HEK293T (cell line): Measurements from ENCODE around the gene ARHGAP8.

Source experiments
- CTCF ChIA-PET: fragments of 350-600 bp; formaldehyde crosslinking; extraction: SDS; loops from one replicate; lab custom pipeline; 2021; ENCODE audit warnings: antibody characterized with exemption, inconsistent platforms; lab: Yijun Ruan, JAX
- POLR2A ChIA-PET: fragments of 350-600 bp; formaldehyde crosslinking; extraction: SDS; loops from one replicate; lab custom pipeline; 2020; ENCODE audit warnings: antibody characterized with exemption, inconsistent platforms; lab: Yijun Ruan, JAX
- DNase-seq: peaks from one replicate; pipeline ENCODE4 v3.0.0; 2012; ENCODE audit warnings: mixed read lengths; ENCODE audit errors: extremely low spot score
- ARNT ChIP-seq: fragments of 450-650 bp; IDR thresholded peaks from 2 replicates; pipeline ENCODE4 v1.6.1; 2017; ENCODE audit warnings: mild to moderate bottlenecking
- BHLHE40 ChIP-seq: fragments of 450-650 bp; IDR thresholded peaks from 2 replicates; pipeline ENCODE4 v1.6.1; 2016; ENCODE audit warnings: mild to moderate bottlenecking, moderate library complexity, borderline replicate concordance
- CTBP1 ChIP-seq: fragments of 450-650 bp; IDR thresholded peaks from 2 replicates; pipeline ENCODE4 v1.6.1; 2016; ENCODE audit warnings: borderline replicate concordance
- ELF4 ChIP-seq: fragments of 450-650 bp; IDR thresholded peaks from 2 replicates; pipeline ENCODE4 v1.6.1; 2017; ENCODE audit warnings: antibody characterized with exemption
- FOXA1 ChIP-seq: fragments of 450-650 bp; IDR thresholded peaks from 2 replicates; pipeline ENCODE4 v1.6.1; 2016; ENCODE audit warnings: mild to moderate bottlenecking
- FOXK2 ChIP-seq: fragments of 450-650 bp; IDR thresholded peaks from 2 replicates; pipeline ENCODE4 v1.6.1; 2016; ENCODE audit warnings: mild to moderate bottlenecking
- FOXM1 ChIP-seq: fragments of 450-650 bp; IDR thresholded peaks from 2 replicates; pipeline ENCODE4 v1.6.1; 2017; ENCODE audit warnings: mild to moderate bottlenecking, borderline replicate concordance
- HDGF ChIP-seq: fragments of 450-650 bp; IDR thresholded peaks from 2 replicates; pipeline ENCODE4 v1.6.1; 2017; ENCODE audit warnings: antibody characterized with exemption, borderline replicate concordance
- L3MBTL2 ChIP-seq: fragments of 450-650 bp; conservative IDR thresholded peaks from 2 replicates; pipeline ENCODE4 v1.6.1; 2016; ENCODE audit warnings: mild to moderate bottlenecking
- LEF1 ChIP-seq: fragments of 450-650 bp; IDR thresholded peaks from 2 replicates; pipeline ENCODE4 v1.6.1; 2017; ENCODE audit warnings: mild to moderate bottlenecking, borderline replicate concordance
- NFRKB ChIP-seq: fragments of 450-650 bp; IDR thresholded peaks from 2 replicates; pipeline ENCODE4 v1.6.1; 2016; ENCODE audit warnings: mild to moderate bottlenecking, moderate library complexity
- SP1 ChIP-seq: fragments of 450-650 bp; IDR thresholded peaks from 2 replicates; pipeline ENCODE4 v1.6.1; 2017
- SUZ12 ChIP-seq: fragments of 450-650 bp; IDR thresholded peaks from 2 replicates; pipeline ENCODE4 v1.6.1; 2016; ENCODE audit warnings: mild to moderate bottlenecking
- TARDBP ChIP-seq: fragments of 450-650 bp; IDR thresholded peaks from 2 replicates; pipeline ENCODE4 v1.6.1; 2016
- ZNF384 ChIP-seq: fragments of 450-650 bp; IDR thresholded peaks from 2 replicates; pipeline ENCODE4 v1.6.1; 2016
- TF ChIP-seq, protein P1 (sequence below): fragments of 450-650 bp; IDR thresholded peaks from 2 replicates; pipeline ENCODE4 v1.6.1; 2016

ARHGAP8 gene

DNA sequence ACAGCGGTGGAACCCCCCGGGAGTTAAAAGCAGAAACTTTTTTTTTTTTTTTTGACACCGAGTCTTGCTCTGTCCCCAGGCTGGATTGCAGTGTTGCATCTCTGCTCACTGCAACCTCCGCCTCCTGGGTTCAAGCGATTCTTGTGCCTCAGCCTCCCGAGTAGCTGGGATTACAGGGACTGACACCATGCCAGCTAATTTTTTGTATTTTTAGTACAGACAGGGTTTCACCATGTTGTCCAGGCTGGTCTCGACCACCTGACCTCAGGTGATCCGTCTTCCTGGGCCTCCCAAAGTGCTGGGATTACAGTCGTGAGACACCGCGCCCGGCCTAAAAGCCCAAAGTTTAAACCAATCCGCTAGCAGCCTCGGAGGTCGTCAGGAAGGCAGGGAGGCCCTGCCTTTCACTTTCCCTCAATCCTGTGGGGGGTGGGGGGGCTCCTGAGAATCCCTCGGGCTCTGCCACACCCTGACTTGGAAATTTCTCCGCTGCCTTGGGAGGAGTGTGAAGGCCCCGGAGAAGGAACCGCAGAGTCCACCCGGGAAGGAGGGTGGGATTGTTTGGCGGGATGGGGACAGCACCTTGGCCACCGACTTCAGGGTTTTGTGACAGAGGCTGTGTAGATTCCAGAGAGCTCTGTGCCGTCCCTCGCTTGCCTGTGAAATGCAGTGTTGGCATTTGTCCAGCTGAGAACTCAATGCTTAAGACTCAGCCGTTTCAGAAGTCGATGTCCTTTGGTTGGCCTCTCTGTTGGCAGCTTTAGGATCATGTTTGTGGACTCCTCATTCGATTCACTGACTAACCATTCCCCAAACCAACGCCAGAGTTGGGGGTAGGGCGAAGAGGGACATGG, 1.0 kb downstream of the ARHGAP8 start:
- TF ChIP-seq NFRKB (no peak), FOXK2 (no peak), FOXM1 (no peak), L3MBTL2 (no peak), ZNF384 (no peak), ELF4 (no peak), CTBP1 (no peak), LEF1 (no peak), ARNT (no peak), SP1 (no peak)
- TF ChIP-seq, protein P1, sequence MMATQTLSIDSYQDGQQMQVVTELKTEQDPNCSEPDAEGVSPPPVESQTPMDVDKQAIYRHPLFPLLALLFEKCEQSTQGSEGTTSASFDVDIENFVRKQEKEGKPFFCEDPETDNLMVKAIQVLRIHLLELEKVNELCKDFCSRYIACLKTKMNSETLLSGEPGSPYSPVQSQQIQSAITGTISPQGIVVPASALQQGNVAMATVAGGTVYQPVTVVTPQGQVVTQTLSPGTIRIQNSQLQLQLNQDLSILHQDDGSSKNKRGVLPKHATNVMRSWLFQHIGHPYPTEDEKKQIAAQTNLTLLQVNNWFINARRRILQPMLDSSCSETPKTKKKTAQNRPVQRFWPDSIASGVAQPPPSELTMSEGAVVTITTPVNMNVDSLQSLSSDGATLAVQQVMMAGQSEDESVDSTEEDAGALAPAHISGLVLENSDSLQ: no peak
- no peak for DNase-seq
- POLR2A ChIA-PET: no interaction called here
- CTCF ChIA-PET: interaction anchor here (1.0 kb wide), 1 partner anchor 18 kb away, joined by 3 read pairs; no protein-coding TSS in a partner anchor

DNA sequence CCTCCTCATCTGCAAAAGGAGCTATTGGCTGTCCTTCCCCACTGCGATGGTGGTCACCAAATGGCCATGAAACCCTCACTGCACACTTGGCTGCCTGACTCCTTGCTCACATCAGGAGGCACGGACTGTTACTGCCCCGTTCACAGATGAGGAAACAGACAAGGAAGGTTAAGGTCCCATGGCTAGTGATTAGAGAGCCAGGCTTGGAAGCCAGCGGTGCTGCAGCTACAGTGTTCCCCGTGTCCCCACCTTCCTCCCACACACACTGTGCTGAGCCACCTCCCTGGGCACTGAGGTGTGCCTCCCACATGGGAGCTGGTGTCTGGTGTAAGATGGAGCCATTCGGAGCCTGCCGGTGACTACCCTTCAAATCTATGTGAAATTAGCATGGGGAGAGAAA, 2.6 kb downstream of the ARHGAP8 start:
- TF ChIP-seq ZNF384: no peak
- no peak for DNase-seq
- ChIA-PET CTCF (no interaction called here), POLR2A (interaction anchor here (1.1 kb wide), 1 partner anchor 8 kb away, joined by 3 read pairs; no protein-coding TSS in a partner anchor)

DNA sequence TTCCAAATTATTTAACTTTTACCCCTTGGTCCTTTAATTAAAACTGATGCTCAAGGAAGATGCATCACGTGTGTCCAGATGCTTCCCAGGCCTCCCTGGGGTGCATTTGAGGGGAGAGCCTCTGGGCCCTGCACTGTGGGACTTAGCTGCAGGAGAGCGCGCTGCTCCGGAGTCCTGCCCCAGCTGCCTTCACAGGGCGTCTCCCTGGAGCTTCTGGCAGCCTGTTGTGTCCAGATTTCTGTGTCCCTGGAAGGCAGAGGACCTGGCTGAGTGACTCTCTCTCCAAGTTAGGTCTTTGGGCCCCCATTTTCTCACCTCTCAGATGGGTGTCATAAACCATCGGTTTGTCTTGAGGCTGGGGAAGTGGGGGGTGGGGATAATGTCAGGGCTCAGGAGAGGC, 3.0 kb downstream of the ARHGAP8 start:
- TF ChIP-seq SUZ12: no peak
- TF ChIP-seq HDGF: no peak
- no peak for TF ChIP-seq ELF4
- no peak for TF ChIP-seq FOXM1
- no peak for TF ChIP-seq CTBP1
- no peak for TF ChIP-seq FOXK2
- no peak for TF ChIP-seq SP1
- no peak for TF ChIP-seq FOXA1
- TF ChIP-seq, protein P1: no peak
- no peak for TF ChIP-seq L3MBTL2
- no peak for TF ChIP-seq BHLHE40
- no peak for TF ChIP-seq LEF1
- TF ChIP-seq TARDBP: no peak
- TF ChIP-seq NFRKB: no peak
- no peak for TF ChIP-seq ARNT
- ChIA-PET CTCF (no interaction called here), POLR2A (interaction anchor here (1.1 kb wide), 1 partner anchor 8 kb away, joined by 3 read pairs; no protein-coding TSS in a partner anchor)
- DNase-seq: no peak

DNA sequence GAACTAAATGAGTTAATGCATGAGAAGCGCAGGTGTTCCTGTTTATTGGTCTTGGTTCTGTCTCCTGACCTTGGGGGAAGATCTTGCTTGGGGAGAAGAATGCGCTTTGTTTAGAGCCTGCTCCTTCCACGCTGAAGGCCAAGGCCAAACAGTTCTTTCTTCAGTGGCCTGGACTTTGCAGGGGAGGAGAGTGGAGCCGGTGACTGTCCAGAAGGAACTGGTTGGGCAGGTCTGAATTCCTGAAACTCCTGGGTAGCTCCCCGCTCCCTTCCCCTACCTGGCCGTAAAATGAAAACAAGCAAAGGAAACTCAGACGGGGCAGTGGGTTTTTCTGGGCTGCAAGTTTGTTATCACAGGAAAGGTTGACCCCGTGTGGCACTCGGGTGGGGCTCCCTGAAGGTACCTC, 3.6 kb downstream of the ARHGAP8 start:
- ChIA-PET CTCF (no interaction called here), POLR2A (no interaction called here)
- TF ChIP-seq, protein P1: no peak
- TF ChIP-seq LEF1 (no peak), TARDBP (no peak), ARNT (no peak), ZNF384 (no peak), HDGF (no peak), NFRKB (no peak), SUZ12 (no peak), ELF4 (no peak), FOXA1 (no peak), L3MBTL2 (no peak), CTBP1 (no peak), BHLHE40 (no peak), SP1 (no peak), FOXM1 (no peak), FOXK2 (no peak)
- no peak for DNase-seq

DNA sequence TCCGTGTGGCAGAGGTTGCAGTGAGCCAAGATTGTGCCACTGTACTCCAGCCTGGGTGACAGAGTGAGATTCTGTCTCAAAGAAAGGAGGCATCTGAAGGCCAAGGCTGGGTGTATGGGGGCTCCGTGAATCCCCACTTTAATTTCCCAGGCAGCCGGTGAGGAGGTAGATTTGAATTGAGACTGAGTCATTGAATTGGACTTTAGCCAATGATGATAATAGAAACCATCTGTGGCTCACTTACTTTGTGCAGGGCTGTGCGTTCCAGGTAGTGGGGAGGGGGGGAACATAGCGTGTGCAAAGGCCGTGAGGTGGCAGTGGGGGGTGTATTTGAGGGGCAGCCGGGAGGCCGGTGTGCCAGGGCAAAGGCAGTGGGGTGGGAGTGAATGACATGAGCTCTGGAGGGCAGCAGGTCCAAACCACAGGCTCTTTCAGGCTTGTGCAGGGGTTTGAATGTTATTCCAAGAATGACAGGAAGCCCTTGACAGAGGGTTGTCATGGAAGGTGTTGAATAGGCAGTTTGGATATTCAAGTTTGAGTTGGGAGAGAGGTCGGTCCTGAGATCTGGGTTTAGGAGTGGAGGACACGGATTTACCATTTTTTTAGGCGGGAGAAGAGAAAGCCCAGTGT, 6.1 kb downstream of the ARHGAP8 start:
- DNase-seq: no peak
- CTCF ChIA-PET: interaction anchor here (0.6 kb wide), 1 partner anchor 42 kb away, joined by 4 read pairs; no protein-coding TSS in a partner anchor
- POLR2A ChIA-PET: no interaction called here
- TF ChIP-seq BHLHE40: no peak
- TF ChIP-seq TARDBP: no peak
- TF ChIP-seq SUZ12: no peak
- TF ChIP-seq, protein P1: no peak
- no peak for TF ChIP-seq HDGF
- TF ChIP-seq ARNT: no peak

DNA sequence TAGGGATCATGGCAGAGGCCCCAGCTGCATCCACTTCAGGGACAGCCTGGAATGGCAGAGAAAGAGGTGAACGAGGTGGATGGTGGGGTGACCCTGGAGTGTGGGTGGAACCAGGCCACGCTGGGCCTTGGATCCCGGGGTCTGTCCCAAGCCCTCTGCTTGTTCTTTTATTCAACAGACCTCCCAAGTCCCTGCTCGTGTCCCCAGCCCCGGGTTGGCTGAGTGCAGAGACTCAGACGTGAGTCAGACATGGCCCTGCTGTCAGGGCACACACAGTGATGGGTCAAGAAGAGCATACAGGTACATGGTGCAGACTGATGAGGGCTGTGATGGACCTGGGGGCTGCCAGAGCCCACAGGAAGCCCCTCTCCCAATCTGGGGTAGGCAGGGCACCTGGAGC, 6.6 kb downstream of the ARHGAP8 start:
- POLR2A ChIA-PET: no interaction called here
- no peak for TF ChIP-seq SUZ12
- no peak for TF ChIP-seq ARNT
- no peak for TF ChIP-seq SP1
- no peak for TF ChIP-seq ZNF384
- TF ChIP-seq BHLHE40: no peak
- no peak for TF ChIP-seq L3MBTL2
- no peak for TF ChIP-seq LEF1
- TF ChIP-seq, protein P1: no peak
- no peak for TF ChIP-seq TARDBP
- no peak for TF ChIP-seq FOXA1
- TF ChIP-seq FOXM1: no peak
- TF ChIP-seq ELF4: no peak
- no peak for TF ChIP-seq NFRKB
- TF ChIP-seq CTBP1: no peak
- no peak for TF ChIP-seq FOXK2
- TF ChIP-seq HDGF: no peak
- CTCF ChIA-PET: no interaction called here

More for the DNA sequence above, 6.6 kb downstream of the ARHGAP8 start:
- DNase-seq: no peak
